SU-DHL-6 (cell line): ENCODE data around the gene CENPX.

Source experiments
- H2AFZ ChIP-seq: fragments of 200-600 bp; sonication (generic); 2 replicates; pipeline ENCODE4 v1.6.1; 2014; ENCODE audit warnings: low read depth, mild to moderate bottlenecking, moderate library complexity, mixed read lengths, antibody characterized with exemption, low read length; ENCODE audit not compliant: severe bottlenecking
- H3F3A ChIP-seq: fragments of 200-600 bp; shearing (Covaris generic); 2 replicates; pipeline ENCODE4 v1.6.0; 2016; ENCODE audit warnings: antibody characterized with exemption, mild to moderate bottlenecking; ENCODE audit not compliant: insufficient read depth
- H3K27ac ChIP-seq: fragments of 200-600 bp; sonication (generic); 2 replicates; pipeline ENCODE4 v1.5.1; 2016; ENCODE audit warnings: low read depth, mild to moderate bottlenecking, low read length, moderate library complexity, mixed read lengths
- H3K27me3 ChIP-seq: fragments of 200-600 bp; sonication (generic), shearing (Covaris generic); 2 replicates; pipeline ENCODE4 v1.6.0; 2014; ENCODE audit warnings: mild to moderate bottlenecking, low read length
- H3K36me3 ChIP-seq: fragments of 200-600 bp; sonication (generic); 2 replicates; pipeline ENCODE4 v1.6.1; 2014; ENCODE audit warnings: mild to moderate bottlenecking, low read length, mixed read lengths
- H3K4me2 ChIP-seq: fragments of 300-600, 200-600 bp; shearing (Covaris generic), sonication (generic); 2 replicates; pipeline ENCODE4 v1.6.0; 2014; ENCODE audit warnings: low read length, low read depth, mild to moderate bottlenecking; ENCODE audit not compliant: poor library complexity, severe bottlenecking
- H3K4me3 ChIP-seq: fragments of 200-600 bp; sonication (generic); 2 replicates; pipeline ENCODE4 v1.5.1; 2014; ENCODE audit warnings: antibody characterized with exemption, low read length, mild to moderate bottlenecking, mixed read lengths; ENCODE audit not compliant: insufficient read depth, poor library complexity, severe bottlenecking
- H3K79me2 ChIP-seq: fragments of 200-600 bp; sonication (generic); 2 replicates; pipeline ENCODE4 v1.6.1; 2014; ENCODE audit warnings: mild to moderate bottlenecking, low read length, moderate library complexity; ENCODE audit not compliant: insufficient read depth
- H3K9ac ChIP-seq: fragments of 200-600 bp; sonication (generic); 2 replicates; pipeline ENCODE4 v1.7.0; 2014; ENCODE audit warnings: mild to moderate bottlenecking, low read length
- H3K9me2 ChIP-seq: fragments of 200-600 bp; sonication (generic); replicated peaks from 2 replicates; pipeline ENCODE4 v1.6.1; 2014; ENCODE audit warnings: low read length; ENCODE audit not compliant: insufficient read depth
- H3K9me3 ChIP-seq: fragments of 200-600 bp; sonication (generic); 2 replicates; pipeline ENCODE4 v1.6.1; 2014; ENCODE audit warnings: low read length, mixed read lengths; ENCODE audit not compliant: insufficient read depth
- H4K20me1 ChIP-seq: fragments of 200-600 bp; sonication (generic); 2 replicates; pipeline ENCODE4 v1.6.1; 2014; ENCODE audit warnings: low read depth, mild to moderate bottlenecking, antibody characterized with exemption, low read length, moderate library complexity, mixed read lengths
- CTCF ChIP-seq: fragments of 200-600 bp; sonication (generic); IDR thresholded peaks from one replicate; pipeline ENCODE4 v1.5.1; 2017; ENCODE audit warnings: antibody characterized with exemption, mild to moderate bottlenecking, low read length, moderate library complexity; ENCODE audit not compliant: insufficient read depth, poor library complexity, severe bottlenecking
- EZH2phosphoT487 ChIP-seq: fragments of 200-600 bp; sonication (generic), shearing (Covaris generic); conservative IDR thresholded peaks from 2 replicates; pipeline ENCODE4 v1.6.1; 2018; ENCODE audit warnings: mild to moderate bottlenecking, antibody characterized with exemption, low read length, moderate library complexity, mixed read lengths

CENPX gene

DNA sequence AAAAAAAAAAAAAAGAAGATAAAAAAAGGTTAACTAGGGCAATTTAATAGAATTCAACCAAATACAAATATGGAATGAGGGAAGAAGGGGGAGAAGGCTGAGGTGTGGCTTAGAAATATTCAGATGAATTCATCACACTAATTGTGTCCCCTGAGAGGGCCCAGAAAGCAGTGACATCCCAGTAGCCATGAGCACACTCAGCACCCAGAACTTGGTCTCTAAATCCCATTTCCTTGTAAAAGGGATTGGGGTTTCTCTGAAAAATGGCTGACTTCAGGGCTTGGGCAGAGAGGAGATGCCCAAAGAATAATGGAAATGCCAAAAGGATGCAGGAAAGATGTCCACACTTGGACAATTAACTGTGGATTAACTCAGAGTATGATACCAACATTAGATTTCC, 49.2 kb downstream of the CENPX start:
- Histone ChIP-seq H2AFZ (no peak overlapping the region), H3K79me2 (peaks cover 7% of the 10 kb centered on the region; the same call in 1 of the 2 replicates), H3K9me2 (no peaks in the 10 kb centered on the region), H3K27me3 (no peaks in the 10 kb centered on the region), H4K20me1 (no peaks in the 10 kb centered on the region), H3K9ac (no peak overlapping the region), H3K27ac (no peak overlapping the region), H3K4me2 (no peak overlapping the region), H3K4me3 (no peak overlapping the region), H3K36me3 (no peaks in the 10 kb centered on the region), H3K9me3 (peaks cover 4% of the 10 kb centered on the region; the same call in 1 of the 2 replicates), H3F3A (peaks cover 3% of the 10 kb centered on the region; the same call in 1 of the 2 replicates)
- no peak for TF ChIP-seq EZH2phosphoT487
- no peak for TF ChIP-seq CTCF

GRCh38 chr17:81968850-81969812, 53.5 kb downstream of the CENPX start:
- no peaks in the 10 kb centered on the region for H3K79me2 ChIP-seq
- H3K9me3 ChIP-seq: peaks cover 4% of the 10 kb centered on the region; the same call in 1 of the 2 replicates
- H4K20me1 ChIP-seq: no peaks in the 10 kb centered on the region
- no peak overlapping the region for H3K4me3 ChIP-seq
- peaks cover 33% of the 10 kb centered on the region for H3F3A ChIP-seq
- H3K9ac ChIP-seq: no peak overlapping the region
- no peaks in the 10 kb centered on the region for H3K27me3 ChIP-seq
- H3K4me2 ChIP-seq: no peak overlapping the region
- no peak overlapping the region for H3K27ac ChIP-seq
- no peaks in the 10 kb centered on the region for H3K9me2 ChIP-seq
- TF ChIP-seq EZH2phosphoT487: no peak
- TF ChIP-seq CTCF: no peak
- no peak overlapping the region for H2AFZ ChIP-seq
- no peaks in the 10 kb centered on the region for H3K36me3 ChIP-seq
